Effector CD8-positive, alpha-beta T cell (primary cell): ENCODE data around the gene SUN5.

Experiments used
- DNase-seq: peaks from one replicate; lab custom pipeline; 2025; lab: John Stamatoyannopoulos, UW

Gene SUN5

GRCh38 chr20:33014336-33015113 is 10.3 kb upstream of the SUN5 start:
- DNase-seq = no peak

GRCh38 chr20:33013701-33014326 is 9.6 kb upstream of the SUN5 start:
- DNase-seq = no peak

- no peak for DNase-seq
These were observed 8.3 kb upstream of the SUN5 start for GRCh38 chr20:33012327-33013189.

GRCh38 chr20:33010674-33011449 is 6.6 kb upstream of the SUN5 start:
- DNase-seq = no peak

GRCh38 chr20:33010133-33010504 is 5.9 kb upstream of the SUN5 start:
- no peak for DNase-seq

GRCh38 chr20:33009214-33010132 is 5.2 kb upstream of the SUN5 start:
- DNase-seq = no peak

- DNase-seq = no peak
These were observed 4.3 kb upstream of the SUN5 start for GRCh38 chr20:33008336-33009213.

GRCh38 chr20:33007376-33008335 is 3.4 kb upstream of the SUN5 start, which contains the start of gene BPIFB2:
TSS of gene BPIFB2 (plus strand) at chr20:33007704. CDS start at chr20:33008575, 871 bp downstream.
- DNase-seq = no peak

- no peak for DNase-seq
These were observed 2.6 kb upstream of the SUN5 start for GRCh38 chr20:33006776-33007375.

- no peak for DNase-seq
These were observed 1.9 kb upstream of the SUN5 start for GRCh38 chr20:33005908-33006775.

GRCh38 chr20:33005132-33005566 is 916 bp upstream of the SUN5 start:
- no peak for DNase-seq

- DNase-seq = no peak
These were observed 2.0 kb downstream of the SUN5 start for GRCh38 chr20:33002087-33002808.

- DNase-seq = no peak
These were observed 3.3 kb downstream of the SUN5 start for GRCh38 chr20:33000802-33001466.

GRCh38 chr20:32999603-33000250 is 4.5 kb downstream of the SUN5 start:
- DNase-seq = no peak

- no peak for DNase-seq
These were observed 6.8 kb downstream of the SUN5 start for GRCh38 chr20:32997431-32997830.
